ENCODE data around the gene ADAM10. TPM values are rescaled to one million over a fixed set of nuclear protein-coding genes. Genes with fewer than 3 reads are reported as not detected.

Gene ADAM10
- total RNA-seq, 1 donor from 2014 or later: 106 TPM

DNA sequence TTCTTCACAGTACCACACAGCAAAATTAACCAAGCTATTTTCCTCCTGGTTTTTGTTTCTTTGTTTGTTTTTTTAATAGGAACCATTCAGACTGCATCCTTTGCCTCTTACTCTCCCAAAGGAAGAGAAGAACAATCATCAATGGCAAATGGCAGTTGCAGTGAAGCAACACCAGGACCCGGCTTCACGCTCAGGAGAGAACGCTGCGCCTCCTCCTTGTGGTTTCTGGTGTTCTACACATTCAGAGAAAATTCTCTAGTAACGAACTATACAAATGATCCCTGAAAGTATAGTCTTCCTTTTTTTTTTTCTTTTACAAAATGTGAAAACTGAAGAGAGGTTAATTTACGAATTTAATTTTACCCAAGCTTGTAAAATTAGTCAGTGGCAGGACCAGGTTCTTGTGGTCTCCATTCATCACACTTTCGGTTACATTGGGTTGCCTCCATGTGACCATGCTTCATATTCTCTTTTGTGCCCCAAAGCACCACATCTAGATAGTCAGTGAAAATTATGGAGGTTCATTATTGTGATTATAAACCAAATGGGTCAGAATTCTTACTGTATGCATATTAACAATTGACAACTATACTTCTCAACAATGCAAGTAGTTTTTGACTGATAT lies 11.0 kb upstream of the ADAM10 start:
- H3K4me3 ChIP-seq (ENCODE audit: low read depth, low read length): no peak overlapping the region
- no peak for DNase-seq (ENCODE audit: low read depth)
- TF ChIP-seq, protein P1, sequence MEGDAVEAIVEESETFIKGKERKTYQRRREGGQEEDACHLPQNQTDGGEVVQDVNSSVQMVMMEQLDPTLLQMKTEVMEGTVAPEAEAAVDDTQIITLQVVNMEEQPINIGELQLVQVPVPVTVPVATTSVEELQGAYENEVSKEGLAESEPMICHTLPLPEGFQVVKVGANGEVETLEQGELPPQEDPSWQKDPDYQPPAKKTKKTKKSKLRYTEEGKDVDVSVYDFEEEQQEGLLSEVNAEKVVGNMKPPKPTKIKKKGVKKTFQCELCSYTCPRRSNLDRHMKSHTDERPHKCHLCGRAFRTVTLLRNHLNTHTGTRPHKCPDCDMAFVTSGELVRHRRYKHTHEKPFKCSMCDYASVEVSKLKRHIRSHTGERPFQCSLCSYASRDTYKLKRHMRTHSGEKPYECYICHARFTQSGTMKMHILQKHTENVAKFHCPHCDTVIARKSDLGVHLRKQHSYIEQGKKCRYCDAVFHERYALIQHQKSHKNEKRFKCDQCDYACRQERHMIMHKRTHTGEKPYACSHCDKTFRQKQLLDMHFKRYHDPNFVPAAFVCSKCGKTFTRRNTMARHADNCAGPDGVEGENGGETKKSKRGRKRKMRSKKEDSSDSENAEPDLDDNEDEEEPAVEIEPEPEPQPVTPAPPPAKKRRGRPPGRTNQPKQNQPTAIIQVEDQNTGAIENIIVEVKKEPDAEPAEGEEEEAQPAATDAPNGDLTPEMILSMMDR (conservative IDR thresholded peaks at IDR 0.05; ENCODE audit: low read depth, low read length): no peak

DNA sequence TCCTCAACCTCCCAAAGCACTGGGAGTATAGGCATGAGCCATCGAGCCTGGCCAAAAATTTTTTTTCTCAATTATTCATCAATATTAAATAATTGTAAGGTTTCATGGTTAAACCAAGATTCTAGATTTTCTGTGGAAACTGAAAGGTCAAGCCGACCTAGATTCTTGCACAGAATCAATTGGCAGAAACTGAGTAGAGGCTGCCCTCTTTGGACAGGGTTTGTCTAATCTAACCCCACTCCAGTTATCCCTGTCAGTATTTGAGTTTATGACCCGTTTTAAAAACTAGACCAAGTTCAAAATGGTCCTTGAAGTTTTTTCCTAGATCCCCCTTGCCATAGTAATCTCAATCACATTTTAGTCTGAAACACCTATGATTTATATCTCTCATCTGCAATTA lies 8.6 kb upstream of the ADAM10 start:
- DNase-seq (ENCODE audit: low read depth): no peak
- no peak overlapping the region for H3K4me3 ChIP-seq (ENCODE audit: low read depth, low read length)
- TF ChIP-seq, protein P1 (conservative IDR thresholded peaks at IDR 0.05; ENCODE audit: low read depth, low read length): peak; percentile 48

DNA sequence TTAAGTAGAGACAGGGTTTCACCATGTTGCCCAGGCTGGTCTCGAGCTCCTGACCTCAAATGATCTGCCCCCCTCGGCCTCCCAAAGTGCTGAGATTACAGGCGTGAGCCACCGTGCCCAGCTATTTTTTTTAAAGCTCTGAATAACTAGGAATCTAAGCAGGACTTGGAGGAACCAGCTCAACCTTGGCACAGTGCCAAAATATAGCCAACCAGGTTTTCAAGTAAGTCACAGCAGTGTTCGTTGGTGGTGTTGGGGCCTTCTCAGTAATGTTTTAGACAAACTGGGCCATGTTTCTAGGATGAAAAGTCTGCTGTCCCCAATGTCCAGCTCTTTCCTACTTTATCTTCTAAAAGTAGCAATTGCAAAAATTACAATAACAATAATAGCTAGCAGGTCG lies 6.4 kb upstream of the ADAM10 start:
- TF ChIP-seq, protein P1 (conservative IDR thresholded peaks at IDR 0.05; ENCODE audit: low read depth, low read length): no peak
- DNase-seq (ENCODE audit: low read depth): no peak

DNA sequence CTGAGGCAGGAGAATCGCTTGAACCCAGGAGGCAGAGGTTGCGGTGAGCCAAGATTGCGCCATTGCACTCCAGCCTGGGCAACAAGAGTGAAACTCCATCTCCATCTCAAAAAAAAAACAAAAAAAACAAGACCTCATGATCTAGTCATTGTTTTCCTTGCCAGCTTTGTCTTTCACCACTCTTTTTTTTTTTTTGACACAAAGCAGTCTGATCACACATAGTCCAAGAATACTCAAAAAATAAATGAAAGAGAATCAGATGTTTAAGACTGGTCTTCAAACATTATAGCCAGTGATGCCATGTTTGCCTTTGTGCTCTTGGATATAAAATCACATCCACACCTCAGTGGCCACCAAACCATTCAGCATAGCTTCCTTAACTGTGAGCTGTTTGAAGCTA lies 5.8 kb upstream of the ADAM10 start:
- no peak for DNase-seq (ENCODE audit: low read depth)
- no peak overlapping the region for H3K4me3 ChIP-seq (ENCODE audit: low read depth, low read length)
- TF ChIP-seq, protein P1 (conservative IDR thresholded peaks at IDR 0.05; ENCODE audit: low read depth, low read length): no peak

More for the DNA sequence above, 6.4 kb upstream of the ADAM10 start:
- H3K4me3 ChIP-seq (ENCODE audit: low read depth, low read length): no peak overlapping the region

DNA sequence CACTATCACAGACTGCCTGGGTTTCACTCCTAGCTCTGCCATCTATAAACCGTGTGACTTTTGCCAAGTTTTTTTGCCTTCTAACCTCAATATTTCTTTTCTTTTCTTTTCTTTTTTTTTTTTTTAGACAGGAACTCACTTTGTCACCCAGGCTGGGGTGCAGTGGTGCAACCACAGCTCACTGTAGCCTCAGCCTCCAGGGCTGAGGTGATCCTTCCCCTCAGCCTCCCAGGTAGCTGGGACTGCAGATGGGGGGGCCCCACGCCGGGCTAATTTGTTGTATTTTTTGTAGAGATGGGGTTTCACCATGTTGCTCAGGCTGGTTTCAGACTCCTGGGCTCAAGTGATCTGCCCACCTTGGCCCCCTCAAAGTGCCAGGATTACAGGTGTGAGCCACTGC lies 3.2 kb upstream of the ADAM10 start:
- H3K4me3 ChIP-seq (ENCODE audit: low read depth, low read length): no peak overlapping the region
- no peak for DNase-seq (ENCODE audit: low read depth)
- TF ChIP-seq, protein P1 (conservative IDR thresholded peaks at IDR 0.05; ENCODE audit: low read depth, low read length): no peak

DNA sequence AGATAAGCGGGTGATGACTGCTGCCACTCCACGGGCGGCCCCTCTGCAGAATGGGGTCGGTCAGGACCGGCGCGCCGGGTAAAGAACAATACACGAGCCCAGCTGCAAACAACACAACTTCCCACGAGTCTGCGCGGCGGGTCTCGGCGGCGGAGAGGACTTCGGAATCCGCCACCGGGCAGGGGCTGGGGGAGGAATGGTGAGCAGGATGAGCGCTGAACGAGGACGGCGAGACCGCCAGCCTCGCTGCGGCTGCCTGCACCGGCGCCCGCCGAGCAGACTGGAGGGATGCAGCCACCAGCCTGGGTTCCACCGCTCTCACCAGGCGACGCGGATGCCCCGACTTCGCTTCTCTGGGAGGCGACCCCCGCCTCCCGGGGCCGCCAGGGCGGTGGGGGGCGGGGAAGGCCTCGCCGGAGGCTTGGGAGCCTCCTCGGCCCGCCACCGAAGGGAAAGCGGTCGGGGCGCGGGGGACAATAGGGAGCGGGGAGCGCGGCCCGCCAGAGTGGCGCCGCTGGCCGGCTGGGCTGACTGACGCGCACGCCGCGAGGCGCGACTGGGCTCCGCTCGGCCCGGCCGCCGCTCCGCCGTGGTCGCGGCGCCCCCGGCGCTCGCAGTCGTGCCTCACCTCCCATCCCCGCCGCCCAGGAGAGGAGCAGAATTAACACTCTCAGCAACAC lies 515 bp downstream of the ADAM10 start:
- DNase-seq (ENCODE audit: low read depth): no peak
- TF ChIP-seq, protein P1 (conservative IDR thresholded peaks at IDR 0.05; ENCODE audit: low read depth, low read length): no peak
- H3K4me3 ChIP-seq (ENCODE audit: low read depth, low read length): peak overlapping the region; percentile 92

Measured in epithelial cell of proximal tubule (primary cell).